HepG2 (cell line): ENCODE results near the gene SPATC1L. TPM values are rescaled to one million over a fixed set of nuclear protein-coding genes. Genes with fewer than 3 reads are reported as not detected.

ENCODE experiments used
- ARNTL ChIP-seq: sonication (generic); formaldehyde crosslinking; IDR thresholded peaks from 2 replicates; pipeline ENCODE4 v1.4.0; 2020; ENCODE audit warnings: mild to moderate bottlenecking, missing genetic modification reagents
- CBX5 ChIP-seq: sonication (generic); formaldehyde crosslinking; IDR thresholded peaks from 2 replicates; pipeline ENCODE4 v1.4.0; 2020; ENCODE audit warnings: missing genetic modification reagents, borderline replicate concordance
- FOXA1 ChIP-seq, 2 experiments: fragments of 450-650 bp in 1 of 2; sonication (generic) in 1 of 2; formaldehyde crosslinking in 1 of 2; IDR thresholded peaks; 2 replicates each; pipeline versions ENCODE4 v1.4.0 to v1.6.1; 2016 to 2020; ENCODE audit warnings: missing genetic modification reagents in 1 of 2
- KDM5B ChIP-seq: sonication (generic); formaldehyde crosslinking; IDR thresholded peaks from 2 replicates; pipeline ENCODE4 v1.4.0; 2020; ENCODE audit warnings: missing genetic modification reagents, mild to moderate bottlenecking, borderline replicate concordance
- KIAA2018 ChIP-seq: sonication (generic); formaldehyde crosslinking; IDR thresholded peaks from 2 replicates; pipeline ENCODE4 v1.5.0; 2020; ENCODE audit warnings: mild to moderate bottlenecking, missing genetic modification reagents, borderline replicate concordance
- RFXAP ChIP-seq: sonication (generic); formaldehyde crosslinking; IDR thresholded peaks from 2 replicates; pipeline ENCODE4 v1.4.0; 2020; ENCODE audit warnings: missing genetic modification reagents, borderline replicate concordance
- TSC22D2 ChIP-seq: sonication (generic); formaldehyde crosslinking; IDR thresholded peaks from 2 replicates; pipeline ENCODE4 v1.5.1; 2020; ENCODE audit warnings: missing genetic modification reagents, mild to moderate bottlenecking, borderline replicate concordance
- ZNF230 ChIP-seq: sonication (generic); formaldehyde crosslinking; IDR thresholded peaks from 2 replicates; pipeline ENCODE4 v1.4.0; 2020; ENCODE audit warnings: mild to moderate bottlenecking, missing genetic modification reagents
- ZNF589 ChIP-seq: sonication (generic); formaldehyde crosslinking; conservative IDR thresholded peaks from 2 replicates; pipeline ENCODE4 v1.8.0; 2022; ENCODE audit warnings: mild to moderate bottlenecking, moderate library complexity, missing genetic modification reagents
- ZSCAN30 ChIP-seq: sonication (generic); formaldehyde crosslinking; IDR thresholded peaks from 2 replicates; pipeline ENCODE4 v1.5.0; 2020; ENCODE audit warnings: mild to moderate bottlenecking, missing genetic modification reagents
- polyA plus RNA-seq, 8 experiments: library from polyadenylated mRNA; depleted of rRNA in 3 of 8; stranded (reverse) in 7 of 8; unstranded in 1 of 8; fragments of >200 nt; fragmentation: Illumina TruSeq in 4 of 8; extraction: Trizol in 4 of 8; gene quantifications; 2 replicates each; pipeline versions ENCODE4 v1.2.1 to v1.2.3, GENCODE V29; 2011 to 2016; ENCODE audit warnings: low read depth in 4 of 8, missing spikeins in 1 of 8, mixed read lengths in 1 of 8; ENCODE audit not compliant: insufficient read depth in 1 of 8
- total RNA-seq, 5 experiments: library from RNA; depleted of rRNA; stranded (reverse); fragments of >200 nt; fragmentation: Illumina TruSeq; extraction: Trizol; gene quantifications; 2 replicates each; pipeline ENCODE4 v1.2.3, GENCODE V29; 2016; ENCODE audit warnings: low read depth in 1 of 5
- TF ChIP-seq, protein P1 (sequence below): IDR thresholded peaks from 2 replicates; pipeline ENCODE4 v1.6.1; 2012; ENCODE audit warnings: inconsistent platforms
- TF ChIP-seq, protein P2 (sequence below): sonication (generic); formaldehyde crosslinking; conservative IDR thresholded peaks from 2 replicates; pipeline ENCODE4 v1.4.0; 2020; ENCODE audit warnings: mild to moderate bottlenecking, missing genetic modification reagents, moderate library complexity
- TF ChIP-seq, protein P3 (sequence below): sonication (generic); formaldehyde crosslinking; conservative IDR thresholded peaks from 2 replicates; pipeline ENCODE4 v1.4.0; 2020; ENCODE audit warnings: missing genetic modification reagents

The SPATC1L gene
- total and polyA plus RNA-seq, 2 of the 13 experiments (the other 11 are each of a cell fraction or from before 2014, with no cell fraction given): 1.4 to 3.3 TPM

DNA sequence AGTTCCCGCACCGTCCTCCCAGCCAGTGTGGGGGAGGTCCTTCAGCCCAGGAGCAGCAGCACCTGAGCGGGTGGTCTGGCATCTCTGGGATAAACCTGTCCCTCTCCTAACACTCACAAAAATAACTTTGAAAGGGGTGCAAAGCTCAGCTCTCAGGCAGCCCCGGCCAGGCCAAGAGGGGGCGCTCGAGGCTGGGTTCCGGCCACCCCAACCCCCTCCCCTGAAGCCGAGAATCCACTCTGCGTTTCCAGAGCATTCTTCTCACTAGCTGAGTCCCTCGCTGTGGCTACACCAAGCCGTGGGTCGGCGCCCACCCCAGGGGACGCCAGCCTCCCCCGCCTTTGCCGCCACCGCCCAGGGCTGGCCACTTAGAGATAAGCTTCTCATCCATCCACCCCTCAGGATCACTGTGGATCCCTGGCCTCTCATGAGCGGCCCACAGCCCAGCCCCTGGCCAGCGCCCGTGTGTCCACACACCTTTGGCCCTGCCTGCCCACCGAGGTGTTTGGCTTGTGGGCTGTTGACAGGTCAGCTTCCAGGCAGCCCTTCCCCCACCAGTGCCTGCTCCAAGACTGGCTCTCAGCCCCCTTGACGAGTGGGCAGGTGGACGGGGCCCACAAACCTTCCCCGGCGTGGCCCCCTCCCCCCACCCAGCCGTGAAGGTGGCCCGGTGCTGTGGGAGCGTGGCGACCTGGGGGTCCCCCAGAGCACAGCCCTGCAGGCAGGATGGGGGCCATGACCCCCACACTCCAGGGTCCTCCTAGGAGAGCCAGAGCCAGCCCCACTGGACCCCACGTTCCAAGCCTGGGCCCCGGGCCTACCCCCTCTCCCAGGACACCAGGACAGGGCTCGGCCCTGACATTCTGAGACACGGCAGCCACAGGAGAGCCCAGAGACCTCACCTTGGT is 30.8 kb downstream of the SPATC1L start (continued):
- TF ChIP-seq KIAA2018 (no peak), CBX5 (CRISPR knock-in tag) (peak; percentile 16; the same call in 1 of the 2 replicates), KDM5B (CRISPR knock-in tag) (no peak), ZSCAN30 (CRISPR knock-in tag) (no peak), ZNF589 (CRISPR knock-in tag) (0 out of 2 replicates have a peak, but pooled peaks have one; percentile 22), RFXAP (CRISPR knock-in tag) (peak; percentile 42; the same call in 1 of the 2 replicates), FOXA1 (IDR thresholded peaks at IDR 0.05) (no peak), FOXA1 (CRISPR knock-in tag; IDR thresholded peaks at IDR 0.05) (peak; percentile 87), TSC22D2 (CRISPR knock-in tag) (peak; percentile 37; the same call in 1 of the 2 replicates), ARNTL (CRISPR knock-in tag) (peak; percentile 52), ZNF230 (CRISPR knock-in tag) (no peak)
- TF ChIP-seq, protein P1, sequence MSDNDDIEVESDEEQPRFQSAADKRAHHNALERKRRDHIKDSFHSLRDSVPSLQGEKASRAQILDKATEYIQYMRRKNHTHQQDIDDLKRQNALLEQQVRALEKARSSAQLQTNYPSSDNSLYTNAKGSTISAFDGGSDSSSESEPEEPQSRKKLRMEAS: no peak
- TF ChIP-seq, protein P2, sequence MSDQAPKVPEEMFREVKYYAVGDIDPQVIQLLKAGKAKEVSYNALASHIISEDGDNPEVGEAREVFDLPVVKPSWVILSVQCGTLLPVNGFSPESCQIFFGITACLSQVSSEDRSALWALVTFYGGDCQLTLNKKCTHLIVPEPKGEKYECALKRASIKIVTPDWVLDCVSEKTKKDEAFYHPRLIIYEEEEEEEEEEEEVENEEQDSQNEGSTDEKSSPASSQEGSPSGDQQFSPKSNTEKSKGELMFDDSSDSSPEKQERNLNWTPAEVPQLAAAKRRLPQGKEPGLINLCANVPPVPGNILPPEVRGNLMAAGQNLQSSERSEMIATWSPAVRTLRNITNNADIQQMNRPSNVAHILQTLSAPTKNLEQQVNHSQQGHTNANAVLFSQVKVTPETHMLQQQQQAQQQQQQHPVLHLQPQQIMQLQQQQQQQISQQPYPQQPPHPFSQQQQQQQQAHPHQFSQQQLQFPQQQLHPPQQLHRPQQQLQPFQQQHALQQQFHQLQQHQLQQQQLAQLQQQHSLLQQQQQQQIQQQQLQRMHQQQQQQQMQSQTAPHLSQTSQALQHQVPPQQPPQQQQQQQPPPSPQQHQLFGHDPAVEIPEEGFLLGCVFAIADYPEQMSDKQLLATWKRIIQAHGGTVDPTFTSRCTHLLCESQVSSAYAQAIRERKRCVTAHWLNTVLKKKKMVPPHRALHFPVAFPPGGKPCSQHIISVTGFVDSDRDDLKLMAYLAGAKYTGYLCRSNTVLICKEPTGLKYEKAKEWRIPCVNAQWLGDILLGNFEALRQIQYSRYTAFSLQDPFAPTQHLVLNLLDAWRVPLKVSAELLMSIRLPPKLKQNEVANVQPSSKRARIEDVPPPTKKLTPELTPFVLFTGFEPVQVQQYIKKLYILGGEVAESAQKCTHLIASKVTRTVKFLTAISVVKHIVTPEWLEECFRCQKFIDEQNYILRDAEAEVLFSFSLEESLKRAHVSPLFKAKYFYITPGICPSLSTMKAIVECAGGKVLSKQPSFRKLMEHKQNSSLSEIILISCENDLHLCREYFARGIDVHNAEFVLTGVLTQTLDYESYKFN (CRISPR knock-in tag): peak; percentile 83
- TF ChIP-seq, protein P3, sequence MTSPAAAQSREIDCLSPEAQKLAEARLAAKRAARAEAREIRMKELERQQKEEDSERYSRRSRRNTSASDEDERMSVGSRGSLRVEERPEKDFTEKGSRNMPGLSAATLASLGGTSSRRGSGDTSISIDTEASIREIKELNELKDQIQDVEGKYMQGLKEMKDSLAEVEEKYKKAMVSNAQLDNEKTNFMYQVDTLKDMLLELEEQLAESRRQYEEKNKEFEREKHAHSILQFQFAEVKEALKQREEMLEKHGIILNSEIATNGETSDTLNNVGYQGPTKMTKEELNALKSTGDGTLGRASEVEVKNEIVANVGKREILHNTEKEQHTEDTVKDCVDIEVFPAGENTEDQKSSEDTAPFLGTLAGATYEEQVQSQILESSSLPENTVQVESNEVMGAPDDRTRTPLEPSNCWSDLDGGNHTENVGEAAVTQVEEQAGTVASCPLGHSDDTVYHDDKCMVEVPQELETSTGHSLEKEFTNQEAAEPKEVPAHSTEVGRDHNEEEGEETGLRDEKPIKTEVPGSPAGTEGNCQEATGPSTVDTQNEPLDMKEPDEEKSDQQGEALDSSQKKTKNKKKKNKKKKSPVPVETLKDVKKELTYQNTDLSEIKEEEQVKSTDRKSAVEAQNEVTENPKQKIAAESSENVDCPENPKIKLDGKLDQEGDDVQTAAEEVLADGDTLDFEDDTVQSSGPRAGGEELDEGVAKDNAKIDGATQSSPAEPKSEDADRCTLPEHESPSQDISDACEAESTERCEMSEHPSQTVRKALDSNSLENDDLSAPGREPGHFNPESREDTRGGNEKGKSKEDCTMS (CRISPR knock-in tag): no peak
